ENCODE measurements around the gene LRRC14B.

DNA sequence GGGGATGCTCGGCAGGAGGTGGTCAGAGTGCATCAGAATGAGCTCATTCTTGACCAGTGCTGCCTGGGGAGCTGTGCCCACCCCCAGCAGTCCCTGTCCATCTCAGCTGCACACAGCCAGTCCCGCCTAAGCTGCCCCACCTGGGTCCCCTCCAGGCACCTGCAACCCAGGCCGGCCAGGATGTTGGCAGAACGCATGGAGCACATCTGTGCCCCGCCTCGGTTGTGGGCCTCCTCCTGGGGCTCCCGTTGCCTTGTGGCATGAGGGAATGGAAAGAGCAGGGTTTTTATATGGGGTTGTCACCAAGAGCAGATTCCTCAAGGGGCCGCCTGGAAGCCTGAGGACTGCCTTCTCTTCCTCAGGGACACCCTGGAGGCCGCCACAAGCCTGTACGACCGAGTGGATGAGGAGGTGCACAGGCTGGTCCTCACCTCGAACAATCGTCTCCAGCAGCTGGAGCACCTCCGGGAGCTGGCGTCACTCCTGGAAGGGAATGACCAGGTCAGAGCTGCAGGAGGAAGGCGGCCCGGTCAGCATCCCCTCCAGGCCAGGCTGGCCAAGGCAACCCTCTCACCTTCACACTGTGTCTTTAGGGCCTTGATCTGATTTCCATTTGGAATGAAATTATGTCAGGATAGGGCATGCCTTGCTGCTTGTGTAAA is 34.8 kb upstream of the LRRC14B start:
- TF ChIP-seq POLR2A (IDR thresholded peaks at IDR 0.05), result no peak
- TF ChIP-seq, protein P1, sequence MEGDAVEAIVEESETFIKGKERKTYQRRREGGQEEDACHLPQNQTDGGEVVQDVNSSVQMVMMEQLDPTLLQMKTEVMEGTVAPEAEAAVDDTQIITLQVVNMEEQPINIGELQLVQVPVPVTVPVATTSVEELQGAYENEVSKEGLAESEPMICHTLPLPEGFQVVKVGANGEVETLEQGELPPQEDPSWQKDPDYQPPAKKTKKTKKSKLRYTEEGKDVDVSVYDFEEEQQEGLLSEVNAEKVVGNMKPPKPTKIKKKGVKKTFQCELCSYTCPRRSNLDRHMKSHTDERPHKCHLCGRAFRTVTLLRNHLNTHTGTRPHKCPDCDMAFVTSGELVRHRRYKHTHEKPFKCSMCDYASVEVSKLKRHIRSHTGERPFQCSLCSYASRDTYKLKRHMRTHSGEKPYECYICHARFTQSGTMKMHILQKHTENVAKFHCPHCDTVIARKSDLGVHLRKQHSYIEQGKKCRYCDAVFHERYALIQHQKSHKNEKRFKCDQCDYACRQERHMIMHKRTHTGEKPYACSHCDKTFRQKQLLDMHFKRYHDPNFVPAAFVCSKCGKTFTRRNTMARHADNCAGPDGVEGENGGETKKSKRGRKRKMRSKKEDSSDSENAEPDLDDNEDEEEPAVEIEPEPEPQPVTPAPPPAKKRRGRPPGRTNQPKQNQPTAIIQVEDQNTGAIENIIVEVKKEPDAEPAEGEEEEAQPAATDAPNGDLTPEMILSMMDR (IDR thresholded peaks at IDR 0.05), result no peak
- TF ChIP-seq POLR2AphosphoS5 (IDR thresholded peaks at IDR 0.05), result no peak

All from breast epithelium (tissue), 3 donors.